ENCODE results near the gene MAP4K1. TPM values are rescaled to one million over a fixed set of nuclear protein-coding genes. Genes with fewer than 3 reads are reported as not detected.

The MAP4K1 gene
- total and polyA plus RNA-seq, 9 donors, result 0.95 to 6.1 (median 2.6) TPM

DNA sequence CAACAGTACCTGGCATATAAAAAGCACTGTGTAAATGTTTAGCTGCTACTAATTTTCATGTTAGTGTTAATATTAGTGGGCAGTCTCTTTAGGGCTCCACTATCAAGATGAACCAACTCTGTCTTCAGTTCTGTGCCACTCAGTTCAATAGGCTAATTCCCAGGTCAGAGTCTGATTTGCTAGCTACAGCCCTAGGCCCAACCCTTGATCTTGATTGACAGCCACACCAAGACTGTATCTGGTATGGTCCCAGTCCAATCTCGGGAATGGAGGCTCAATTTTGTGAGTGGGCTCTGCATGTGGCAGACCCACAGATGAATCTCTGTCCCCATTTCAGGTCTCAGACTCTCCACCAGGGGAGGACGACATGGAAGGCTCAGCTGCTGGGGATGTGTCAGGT lies 46.1 kb downstream of the MAP4K1 start:
- Histone ChIP-seq H3K27ac (no peak overlapping the region), H3K9me3 (no peaks in the 10 kb centered on the region), H3K27me3 (no peaks in the 10 kb centered on the region), H3K36me3 (no peaks in the 10 kb centered on the region), H3K4me1 (ENCODE audit: insufficient read depth) (no peaks in the 10 kb centered on the region), H3K4me3 (no peak overlapping the region)
- WGBS, 3 donors, result 85 to 94% (median 94%) methylated on average over 2 of the region's 2 CpGs
- intact Hi-C loops (cut with DNase I), result no loop called here
- TF ChIP-seq EP300 (IDR thresholded peaks at IDR 0.05) (no peak), POLR2A (IDR thresholded peaks at IDR 0.05) (no peak)
- TF ChIP-seq, protein P1, sequence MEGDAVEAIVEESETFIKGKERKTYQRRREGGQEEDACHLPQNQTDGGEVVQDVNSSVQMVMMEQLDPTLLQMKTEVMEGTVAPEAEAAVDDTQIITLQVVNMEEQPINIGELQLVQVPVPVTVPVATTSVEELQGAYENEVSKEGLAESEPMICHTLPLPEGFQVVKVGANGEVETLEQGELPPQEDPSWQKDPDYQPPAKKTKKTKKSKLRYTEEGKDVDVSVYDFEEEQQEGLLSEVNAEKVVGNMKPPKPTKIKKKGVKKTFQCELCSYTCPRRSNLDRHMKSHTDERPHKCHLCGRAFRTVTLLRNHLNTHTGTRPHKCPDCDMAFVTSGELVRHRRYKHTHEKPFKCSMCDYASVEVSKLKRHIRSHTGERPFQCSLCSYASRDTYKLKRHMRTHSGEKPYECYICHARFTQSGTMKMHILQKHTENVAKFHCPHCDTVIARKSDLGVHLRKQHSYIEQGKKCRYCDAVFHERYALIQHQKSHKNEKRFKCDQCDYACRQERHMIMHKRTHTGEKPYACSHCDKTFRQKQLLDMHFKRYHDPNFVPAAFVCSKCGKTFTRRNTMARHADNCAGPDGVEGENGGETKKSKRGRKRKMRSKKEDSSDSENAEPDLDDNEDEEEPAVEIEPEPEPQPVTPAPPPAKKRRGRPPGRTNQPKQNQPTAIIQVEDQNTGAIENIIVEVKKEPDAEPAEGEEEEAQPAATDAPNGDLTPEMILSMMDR (IDR thresholded peaks at IDR 0.05), result no peak
- no peak for DNase-seq

DNA sequence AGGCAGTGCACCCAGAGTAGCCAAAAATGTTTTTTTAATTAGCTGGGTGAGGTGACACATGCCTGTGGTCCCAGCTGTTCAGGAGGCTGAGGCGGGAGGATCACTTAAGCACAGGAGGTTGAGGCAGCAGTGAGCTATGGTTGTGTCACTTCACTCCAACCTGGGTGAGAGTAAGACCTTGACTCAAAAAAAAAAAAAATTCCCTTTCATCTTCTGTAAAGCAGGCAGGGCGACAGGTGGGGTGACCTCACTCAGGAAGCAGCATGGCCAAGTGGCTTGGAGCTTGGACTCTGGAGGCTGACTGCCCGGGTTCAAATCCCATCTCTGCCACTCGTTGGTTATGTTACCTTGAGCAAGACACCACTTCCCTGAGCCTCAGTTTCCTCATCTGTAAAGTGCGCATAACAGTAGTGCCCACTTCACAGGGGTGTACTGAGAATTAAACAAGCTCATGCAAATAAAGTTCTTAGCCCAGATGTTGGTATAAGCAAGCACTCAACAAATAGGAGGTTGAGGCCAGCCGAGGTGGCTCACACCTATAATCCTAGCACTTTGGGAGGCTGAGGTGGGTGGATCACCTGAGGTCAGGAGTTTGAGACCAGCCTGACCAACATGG lies 48.3 kb downstream of the MAP4K1 start:
- Histone ChIP-seq H3K27ac (no peak overlapping the region), H3K9me3 (no peaks in the 10 kb centered on the region), H3K4me3 (no peak overlapping the region), H3K4me1 (ENCODE audit: insufficient read depth) (peaks cover 3% of the 10 kb centered on the region), H3K27me3 (no peaks in the 10 kb centered on the region), H3K36me3 (no peaks in the 10 kb centered on the region)
- DNase-seq, result no peak
- intact Hi-C loops (cut with DNase I), result no loop called here
- 85 to 91% (median 85%) methylated on average over 6 of the region's 6 CpGs for WGBS, 3 donors
- TF ChIP-seq POLR2A (IDR thresholded peaks at IDR 0.05) (no peak), EP300 (IDR thresholded peaks at IDR 0.05) (no peak)
- TF ChIP-seq, protein P1 (IDR thresholded peaks at IDR 0.05), result no peak

DNA sequence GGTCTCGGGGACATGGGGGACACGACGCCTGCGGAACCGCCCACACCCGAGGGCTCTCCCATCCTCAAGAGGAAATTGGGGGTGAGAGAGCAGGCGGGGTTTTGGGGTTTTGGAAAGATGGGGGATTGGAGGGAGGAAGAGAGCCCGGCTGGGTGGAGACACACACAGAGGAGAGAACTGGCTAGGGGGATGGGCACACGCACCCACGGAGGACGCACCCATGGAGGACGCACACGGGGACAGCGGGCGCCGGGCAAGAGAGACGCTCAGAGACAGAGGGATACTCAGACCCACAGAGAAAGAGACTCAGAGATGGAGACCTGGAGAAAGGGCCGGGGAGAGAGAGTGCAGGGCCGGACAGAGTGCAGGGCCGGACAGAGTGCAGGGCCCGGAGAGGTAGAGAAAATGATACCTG lies 52.1 kb downstream of the MAP4K1 start:
- TF ChIP-seq EP300 (IDR thresholded peaks at IDR 0.05), result no peak
- TF ChIP-seq POLR2A (IDR thresholded peaks at IDR 0.05), result no peak
- TF ChIP-seq, protein P1 (IDR thresholded peaks at IDR 0.05), result no peak
- no peak for DNase-seq
- WGBS, 3 donors, result 64% methylated on average over 21 of the region's 21 CpGs
- Histone ChIP-seq H3K4me3 (no peak overlapping the region), H3K9me3 (no peaks in the 10 kb centered on the region), H3K4me1 (ENCODE audit: insufficient read depth) (peaks cover 3% of the 10 kb centered on the region), H3K27ac (no peak overlapping the region), H3K36me3 (no peaks in the 10 kb centered on the region), H3K27me3 (no peaks in the 10 kb centered on the region)
- intact Hi-C loops (cut with DNase I), result no loop called here

DNA sequence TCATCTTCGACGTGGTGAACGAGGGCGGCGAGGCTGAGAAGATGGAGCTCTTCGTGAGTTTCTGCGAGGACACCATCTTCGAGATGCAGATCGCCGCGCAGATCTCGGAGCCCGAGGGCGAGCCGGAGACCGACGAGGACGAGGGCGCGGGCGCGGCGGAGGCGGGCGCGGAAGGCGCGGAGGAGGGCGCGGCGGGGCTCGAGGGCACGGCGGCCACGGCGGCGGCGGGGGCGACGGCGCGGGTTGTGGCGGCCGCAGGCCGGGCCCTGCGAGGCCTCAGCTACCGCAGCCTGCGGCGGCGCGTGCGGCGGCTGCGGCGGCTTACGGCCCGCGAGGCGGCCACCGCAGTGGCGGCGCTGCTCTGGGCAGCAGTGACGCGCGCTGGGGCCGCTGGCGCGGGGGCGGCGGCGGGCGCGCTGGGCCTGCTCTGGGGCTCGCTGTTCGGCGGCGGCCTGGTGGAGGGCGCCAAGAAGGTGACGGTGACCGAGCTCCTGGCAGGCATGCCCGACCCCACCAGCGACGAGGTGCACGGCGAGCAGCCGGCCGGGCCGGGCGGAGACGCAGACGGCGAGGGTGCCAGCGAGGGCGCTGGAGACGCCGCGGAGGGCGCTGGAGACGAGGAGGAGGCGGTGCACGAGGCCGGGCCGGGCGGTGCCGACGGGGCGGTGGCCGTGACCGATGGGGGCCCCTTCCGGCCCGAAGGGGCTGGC lies 52.6 kb downstream of the MAP4K1 start:
- intact Hi-C loops (cut with DNase I), result no loop called here
- TF ChIP-seq EP300 (IDR thresholded peaks at IDR 0.05), result no peak
- no peak for TF ChIP-seq POLR2A (IDR thresholded peaks at IDR 0.05)
- TF ChIP-seq, protein P1 (IDR thresholded peaks at IDR 0.05), result no peak
- Histone ChIP-seq H3K4me3 (no peak overlapping the region), H3K9me3 (no peaks in the 10 kb centered on the region), H3K27me3 (no peaks in the 10 kb centered on the region), H3K4me1 (ENCODE audit: insufficient read depth) (peaks cover 3% of the 10 kb centered on the region), H3K27ac (no peak overlapping the region), H3K36me3 (no peaks in the 10 kb centered on the region)
- DNase-seq, result no peak
- WGBS, 3 donors, result 2 to 7% (median 3%) methylated on average over 34 to 109 of the region's 111 CpGs
